GM11168 (cell line): ENCODE data around the gene HSF2BP.
"Not testable (repeated sequence)": the region's sequence is repeated elsewhere in the genome, so short reads cannot be mapped to it uniquely, and the experiment has no call there.

Experiments used
- in situ Hi-C: fragments of 300-500 bp; cut with MboI; formaldehyde crosslinking; loops from one replicate; pipeline ENCODE4 v1.12.0; 2022; ENCODE audit warnings: low sequenced_read_pairs; ENCODE audit not compliant: unreplicated experiment

Gene HSF2BP

DNA sequence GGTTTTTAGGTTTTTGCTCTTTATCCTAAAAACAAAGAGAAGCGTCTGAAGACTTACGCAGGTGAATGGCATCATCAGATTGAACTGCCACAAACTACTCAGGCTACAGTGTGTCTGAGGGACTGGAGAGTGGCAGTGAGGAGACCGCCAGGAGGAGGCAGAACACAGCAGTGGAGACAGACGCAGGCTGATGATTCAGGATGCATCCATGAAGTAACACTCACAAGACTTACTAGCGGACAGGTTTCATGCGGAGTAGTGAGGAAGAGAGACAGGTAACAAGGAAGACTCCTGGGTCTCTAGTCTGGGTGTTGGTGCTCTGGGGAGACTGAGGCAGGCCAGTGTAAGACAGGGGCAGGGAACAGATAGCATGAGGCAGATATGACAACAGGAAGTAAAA lies 5.7 kb downstream of the HSF2BP start:
- in situ Hi-C loops, result no loop called here

DNA sequence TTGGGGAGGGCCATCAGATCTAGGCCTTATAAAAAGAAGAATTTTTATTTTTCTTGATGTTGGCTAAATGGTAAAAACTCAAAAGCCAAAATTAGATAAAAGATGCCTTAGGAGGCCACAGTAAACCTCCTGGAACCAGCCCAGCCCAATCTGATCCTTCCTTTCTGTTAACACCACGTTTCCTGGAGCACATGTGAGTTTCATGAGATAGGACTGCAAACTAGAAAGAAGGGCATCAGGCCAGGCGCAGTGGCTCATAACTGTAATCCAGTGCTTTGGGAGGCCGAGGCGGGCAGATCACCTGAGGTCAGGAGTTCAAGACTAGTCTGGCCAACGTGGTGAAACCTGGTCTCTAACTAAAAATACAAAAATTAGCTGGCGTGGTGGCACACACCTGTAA lies 6.7 kb downstream of the HSF2BP start:
- in situ Hi-C loops, result no loop called here

DNA sequence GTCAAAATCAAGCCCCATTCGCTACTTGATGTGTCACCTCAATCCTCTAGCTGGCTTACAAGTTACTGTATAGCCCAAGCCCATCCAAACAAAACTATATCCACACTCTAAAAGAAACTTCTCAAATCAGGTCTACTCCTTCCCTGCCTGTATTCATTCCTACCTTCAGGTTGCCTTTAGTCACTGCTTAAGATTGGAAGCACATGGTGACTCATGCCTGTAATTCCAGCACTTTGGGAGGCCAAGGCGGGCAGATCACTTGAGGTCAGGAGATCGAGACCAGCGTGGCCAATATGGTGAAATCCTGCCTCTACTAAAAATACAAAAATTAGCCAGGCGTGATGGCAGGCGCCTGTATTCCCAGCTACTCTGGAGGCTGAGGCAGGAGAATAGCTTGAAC lies 7.4 kb downstream of the HSF2BP start:
- in situ Hi-C loops, result not testable (repeated sequence)

DNA sequence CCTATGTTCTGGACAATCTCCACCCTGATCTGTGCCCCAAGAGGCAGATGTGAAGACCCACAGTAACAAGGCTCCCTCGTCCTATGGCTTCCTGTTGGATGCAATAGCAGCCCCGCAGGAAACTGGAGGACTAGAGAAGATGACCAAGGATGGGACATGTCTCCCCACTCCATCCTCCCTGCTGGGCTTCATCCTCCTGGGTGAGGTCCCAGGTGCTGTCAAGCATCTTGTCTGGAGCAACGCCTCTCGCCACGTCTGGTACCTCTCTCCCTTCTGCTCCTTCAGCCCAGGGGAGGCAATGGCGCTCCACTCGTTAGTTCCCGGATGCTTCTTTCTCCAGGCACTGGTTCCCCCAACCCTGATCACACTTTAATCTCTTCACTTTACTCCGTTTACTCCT lies 11.1 kb downstream of the HSF2BP start:
- in situ Hi-C loops, result loop anchor here (25.0 kb wide), 1 partner anchor 336 kb away; no protein-coding TSS in a partner anchor

DNA sequence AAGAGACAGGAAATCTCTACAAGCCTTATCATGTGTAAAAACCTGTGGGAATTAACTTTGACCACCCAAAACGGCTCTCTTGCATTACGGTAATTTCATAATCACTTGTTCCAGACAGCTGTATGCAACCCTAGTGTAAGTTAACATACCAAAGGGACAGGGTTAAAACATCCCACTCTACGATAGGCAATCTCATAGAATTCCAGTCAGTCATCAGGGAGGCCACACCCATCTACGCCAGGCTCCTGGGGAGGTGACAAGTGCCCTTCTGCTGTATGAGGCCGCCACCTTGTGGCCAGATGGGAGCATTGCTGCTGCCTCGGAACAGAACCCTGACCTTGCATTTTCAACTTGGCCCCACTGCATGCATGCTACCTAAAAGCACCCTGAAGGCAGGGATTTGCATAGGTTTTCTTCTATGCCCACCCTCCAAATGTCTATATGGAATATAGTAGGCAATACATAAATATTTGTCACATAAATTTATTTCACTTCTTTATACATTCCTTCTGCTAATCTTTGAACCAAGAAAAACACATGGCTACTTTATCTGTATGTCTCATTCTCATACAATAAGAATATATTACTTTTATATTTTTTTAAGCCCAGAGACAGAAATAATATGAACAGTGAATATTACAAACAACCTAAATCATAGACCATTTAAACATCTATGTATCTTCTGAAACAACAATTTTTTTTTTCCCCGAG lies 12.6 kb downstream of the HSF2BP start:
- in situ Hi-C loops, result loop anchor here (25.0 kb wide), 1 partner anchor 334 kb away; no protein-coding TSS in a partner anchor

DNA sequence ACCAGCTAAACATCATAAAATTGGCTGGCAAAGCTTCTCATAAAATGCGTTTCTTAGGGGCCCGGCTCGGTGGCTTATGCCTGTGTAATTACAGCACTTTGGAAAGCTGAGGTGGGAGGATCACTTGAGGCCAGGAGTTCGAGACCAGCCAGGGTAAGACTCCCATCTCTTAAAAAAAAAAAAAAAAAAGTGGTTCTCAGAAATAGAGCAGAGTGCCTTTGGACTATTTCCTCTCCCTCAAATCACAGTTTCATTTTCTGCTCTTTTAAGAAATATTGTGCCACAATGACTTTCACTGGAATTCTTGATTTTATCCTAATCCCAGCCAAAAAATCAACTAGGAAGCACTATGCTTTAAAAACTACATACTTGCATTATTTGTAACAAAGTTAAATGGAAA lies 13.3 kb downstream of the HSF2BP start:
- in situ Hi-C loops, result loop anchor here (25.0 kb wide), 1 partner anchor 334 kb away; no protein-coding TSS in a partner anchor

DNA sequence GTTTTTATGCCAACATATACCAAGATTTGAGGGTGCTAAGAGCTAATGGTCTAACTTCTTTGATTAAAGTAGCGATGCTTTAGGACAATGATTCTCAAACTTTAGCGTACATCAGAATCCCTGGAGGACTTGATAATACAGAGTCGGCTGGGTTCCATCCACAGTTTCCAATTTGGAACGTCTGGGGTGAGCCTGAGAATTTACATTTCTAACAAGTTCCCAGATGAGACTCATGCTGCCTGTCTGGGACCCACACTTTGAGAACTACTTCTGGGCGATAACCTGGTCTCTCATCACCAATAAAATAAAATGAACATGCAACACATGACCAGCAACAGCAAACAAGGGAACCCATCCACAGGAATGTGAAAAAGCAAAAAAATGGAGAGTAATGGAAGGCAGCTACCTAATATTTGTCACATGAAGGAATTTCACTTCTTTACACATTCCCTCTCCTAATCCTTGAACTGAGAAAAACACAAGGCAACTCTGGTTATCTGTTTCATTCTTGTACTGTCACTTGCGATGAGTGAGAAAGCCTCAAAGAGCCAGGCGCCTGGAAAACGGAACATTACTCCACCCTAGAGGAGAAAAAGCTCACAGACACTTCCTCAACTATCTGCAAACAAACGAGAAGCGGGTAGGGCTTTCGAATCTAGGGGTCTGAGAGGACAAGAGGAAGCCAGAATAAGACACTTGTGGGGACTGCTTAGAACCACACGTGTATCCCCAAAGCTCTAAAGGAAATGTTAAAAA lies 14.0 kb downstream of the HSF2BP start:
- in situ Hi-C loops, result loop anchor here (25.0 kb wide), 1 partner anchor 333 kb away; no protein-coding TSS in a partner anchor

DNA sequence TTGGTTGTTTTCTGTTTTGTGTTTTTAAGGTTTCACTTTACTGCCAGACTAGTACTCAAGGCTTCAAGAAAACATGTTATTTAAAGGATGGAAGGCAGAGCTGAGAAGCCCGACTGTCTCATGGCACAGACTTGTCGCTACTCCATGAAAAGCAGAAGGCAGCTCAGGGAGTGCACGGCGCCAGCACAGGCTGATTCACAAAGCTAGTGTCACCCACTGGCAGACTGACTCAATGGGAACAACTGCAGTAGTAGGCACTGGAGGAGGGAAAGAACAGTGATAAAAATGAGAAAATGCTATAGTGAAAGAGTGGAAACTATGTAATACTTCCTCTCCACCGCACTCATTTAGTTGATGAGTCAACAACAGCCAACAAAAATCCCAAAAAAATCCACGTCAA lies 14.7 kb downstream of the HSF2BP start:
- in situ Hi-C loops, result loop anchor here (25.0 kb wide), 1 partner anchor 332 kb away; no protein-coding TSS in a partner anchor

DNA sequence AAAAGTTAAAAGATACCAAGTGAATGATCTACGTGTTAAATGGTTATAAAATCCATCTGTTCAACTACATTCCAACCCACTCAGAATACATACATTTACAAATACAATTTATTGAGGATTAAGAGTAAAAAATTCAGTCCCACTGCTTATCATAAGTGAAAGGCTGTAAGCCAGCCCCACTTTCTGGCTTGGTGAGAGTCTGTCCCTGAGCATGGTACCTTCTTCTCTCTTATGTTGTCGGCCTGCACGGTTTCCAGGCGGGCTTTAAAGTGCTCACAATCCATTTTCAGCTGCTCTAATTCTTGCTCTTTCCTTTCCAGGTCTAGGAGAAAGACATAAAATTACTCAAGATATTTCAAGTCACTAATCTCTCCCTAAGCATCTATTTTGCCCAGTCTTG lies 15.2 kb downstream of the HSF2BP start:
- in situ Hi-C loops, result loop anchor here (25.0 kb wide), 1 partner anchor 332 kb away; no protein-coding TSS in a partner anchor

DNA sequence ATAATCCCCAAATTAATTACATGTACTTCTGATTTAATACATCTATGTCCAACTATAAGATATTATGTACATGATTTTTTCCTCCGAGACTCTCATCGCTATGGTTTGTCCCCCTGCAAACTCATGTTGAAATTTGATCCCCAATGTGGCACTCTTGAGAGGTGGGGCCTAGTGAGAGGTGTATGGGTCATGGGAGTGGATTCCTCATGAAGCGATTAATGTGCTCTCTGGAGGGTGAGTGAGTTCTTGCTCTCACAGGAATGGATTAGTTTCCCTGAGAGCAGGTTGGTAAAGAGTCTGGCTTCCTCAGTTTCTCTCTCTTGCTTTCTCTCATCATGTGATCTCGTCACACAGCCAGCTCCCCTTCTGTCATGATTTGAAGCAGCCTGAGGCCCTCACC lies 16.1 kb downstream of the HSF2BP start:
- in situ Hi-C loops, result loop anchor here (25.0 kb wide), 1 partner anchor 331 kb away; no protein-coding TSS in a partner anchor

DNA sequence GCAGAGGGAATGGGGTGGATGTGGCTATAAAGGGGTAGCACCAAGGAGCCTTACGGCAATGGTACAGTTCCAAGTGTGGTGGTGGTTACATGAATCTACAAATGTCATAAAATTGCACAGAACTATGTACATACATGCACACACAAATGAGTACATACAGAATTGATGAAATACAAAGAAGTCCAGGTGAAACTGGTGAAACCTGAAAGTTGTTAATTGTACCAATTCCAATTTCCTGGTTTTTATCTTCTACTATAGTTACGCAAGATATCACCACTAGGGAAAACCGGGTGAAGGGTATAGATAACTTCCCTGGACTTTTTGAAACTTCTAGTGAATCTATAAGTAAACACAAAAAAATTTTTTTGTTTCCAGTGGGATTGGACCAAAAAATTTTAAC lies 18.9 kb downstream of the HSF2BP start:
- in situ Hi-C loops, result loop anchor here (25.0 kb wide), 1 partner anchor 328 kb away; no protein-coding TSS in a partner anchor

DNA sequence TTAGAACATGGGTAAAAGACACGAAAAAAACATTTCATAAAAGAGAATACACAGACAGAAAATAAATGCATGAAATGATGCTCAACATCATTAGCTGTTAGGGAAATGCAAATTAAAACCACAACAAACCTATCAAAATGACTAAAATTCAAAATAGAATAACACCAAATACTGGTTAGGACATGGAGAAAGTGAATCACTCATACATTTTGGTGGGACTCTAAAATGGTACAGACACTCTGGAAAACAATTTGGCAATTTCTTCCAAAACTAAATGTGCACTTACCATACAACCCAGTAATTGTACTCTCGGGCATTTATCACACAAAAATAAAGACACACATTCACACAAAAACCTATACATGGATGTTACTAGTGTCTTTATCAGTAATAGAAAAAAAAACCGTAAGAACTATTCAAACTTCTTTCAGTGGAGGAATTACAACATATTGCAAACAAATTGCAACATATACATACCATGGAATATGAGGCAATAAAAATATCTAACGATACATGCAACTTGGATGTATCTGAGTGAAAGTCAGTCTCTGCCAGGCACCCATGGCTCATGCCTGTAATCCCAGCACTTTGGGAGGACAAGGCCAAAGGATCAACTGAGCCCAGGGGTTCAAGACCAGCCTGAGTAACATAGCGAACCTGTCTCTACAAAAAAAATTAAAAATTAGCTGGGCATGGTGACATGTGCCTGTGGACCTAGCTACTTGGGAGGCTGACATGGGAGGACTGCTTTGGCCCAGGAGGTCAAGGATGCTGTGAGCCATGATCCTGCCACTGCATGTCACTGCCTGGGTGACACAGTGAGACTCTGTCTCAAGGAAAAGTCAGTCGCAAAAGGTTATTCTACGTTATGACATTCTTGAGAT lies 19.6 kb downstream of the HSF2BP start:
- in situ Hi-C loops, result loop anchor here (25.0 kb wide), 1 partner anchor 327 kb away; no protein-coding TSS in a partner anchor

DNA sequence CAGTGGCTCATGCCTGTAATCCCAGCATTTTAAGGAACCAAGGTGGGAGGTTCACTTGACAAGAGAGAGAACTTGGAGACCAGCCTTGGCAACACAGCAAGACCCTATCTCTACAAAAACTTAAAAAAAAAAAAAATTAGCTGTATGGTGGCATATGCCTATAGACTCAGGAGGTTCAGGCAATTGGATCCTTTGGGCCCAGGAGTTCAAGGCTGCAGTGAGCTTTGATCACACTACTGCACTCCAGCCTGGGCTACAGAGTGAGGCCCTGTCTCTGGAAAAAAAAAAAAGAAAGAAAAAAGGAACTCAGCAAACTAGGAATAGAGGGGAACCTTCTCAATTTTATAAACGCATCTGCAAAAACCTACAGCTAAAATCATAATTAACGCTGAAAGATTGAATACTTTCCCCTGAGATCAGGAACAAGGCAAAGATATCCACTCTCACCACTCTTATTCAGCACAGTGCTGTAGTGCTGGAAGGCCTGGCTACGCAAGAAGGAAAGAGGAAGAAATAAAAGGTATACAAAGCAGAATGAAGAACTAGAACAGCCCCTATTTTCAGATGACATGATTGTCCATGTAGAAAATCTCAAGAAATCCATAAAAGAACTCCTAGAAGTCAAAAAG lies 21.6 kb downstream of the HSF2BP start:
- in situ Hi-C loops, result loop anchor here (25.0 kb wide), 1 partner anchor 325 kb away; no protein-coding TSS in a partner anchor

DNA sequence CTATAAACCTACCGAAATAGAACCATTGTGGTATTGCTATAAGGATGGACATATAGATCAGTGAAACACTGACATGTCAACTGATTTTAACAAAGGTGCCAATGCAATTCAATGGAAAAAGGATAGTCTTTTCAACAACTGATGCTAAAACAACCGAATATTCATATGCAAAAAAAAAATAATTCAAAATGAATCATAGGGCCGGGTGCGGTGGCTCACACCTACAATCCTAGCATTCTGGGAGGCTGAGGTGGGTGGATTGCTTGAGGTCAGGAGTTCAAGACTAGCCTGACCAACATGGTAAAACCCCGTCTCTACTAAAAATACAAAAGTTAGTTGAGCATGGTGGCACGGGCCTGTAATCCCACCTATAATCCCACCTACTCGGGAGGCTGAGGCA lies 23.9 kb downstream of the HSF2BP start:
- in situ Hi-C loops, result loop anchor here (25.0 kb wide), 1 partner anchor 323 kb away; no protein-coding TSS in a partner anchor

DNA sequence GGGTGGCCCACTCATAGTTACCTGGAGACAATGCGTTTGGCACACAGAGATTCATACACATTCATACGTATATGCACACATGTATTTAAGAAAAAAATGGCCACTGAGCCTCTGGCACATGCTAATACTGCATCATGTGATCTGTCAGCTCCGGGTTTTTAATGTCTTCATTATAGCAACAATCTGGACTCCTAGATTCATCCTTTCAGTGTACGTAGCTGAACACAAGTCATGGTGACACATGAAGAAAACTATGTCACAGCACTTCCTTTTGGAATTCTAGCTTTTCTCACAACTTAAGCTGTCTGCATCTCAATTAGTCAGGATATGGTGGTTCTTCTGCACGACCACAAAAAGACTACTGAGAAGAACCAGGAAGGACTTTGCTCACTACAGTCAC lies 24.7 kb downstream of the HSF2BP start:
- in situ Hi-C loops, result loop anchor here (25.0 kb wide), 1 partner anchor 322 kb away; no protein-coding TSS in a partner anchor

DNA sequence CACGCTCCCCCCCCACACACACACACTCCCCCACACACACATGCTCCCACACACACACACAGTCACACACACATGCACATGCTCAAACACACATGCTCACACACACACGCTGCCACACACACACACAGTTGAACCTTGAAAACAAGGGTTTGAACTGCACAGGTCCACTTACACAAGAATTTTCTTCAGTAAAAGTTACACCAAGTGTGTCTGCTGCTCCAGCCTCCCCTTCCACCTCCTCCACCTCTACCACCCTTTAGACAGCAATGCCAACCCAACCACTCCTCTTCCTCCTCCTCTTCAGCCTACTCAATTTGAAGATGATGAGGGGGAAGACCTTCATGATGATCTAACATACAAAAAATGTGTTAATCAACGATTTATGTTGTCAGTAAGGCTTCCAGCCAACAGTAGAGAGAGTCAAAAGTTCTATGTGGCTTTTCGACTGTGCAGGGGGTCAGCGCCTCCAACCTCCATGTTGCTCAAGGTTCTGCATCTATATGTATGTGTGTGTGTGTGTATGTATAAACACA lies 26.8 kb downstream of the HSF2BP start:
- in situ Hi-C loops, result loop anchor here (25.0 kb wide), 1 partner anchor 320 kb away; no protein-coding TSS in a partner anchor

DNA sequence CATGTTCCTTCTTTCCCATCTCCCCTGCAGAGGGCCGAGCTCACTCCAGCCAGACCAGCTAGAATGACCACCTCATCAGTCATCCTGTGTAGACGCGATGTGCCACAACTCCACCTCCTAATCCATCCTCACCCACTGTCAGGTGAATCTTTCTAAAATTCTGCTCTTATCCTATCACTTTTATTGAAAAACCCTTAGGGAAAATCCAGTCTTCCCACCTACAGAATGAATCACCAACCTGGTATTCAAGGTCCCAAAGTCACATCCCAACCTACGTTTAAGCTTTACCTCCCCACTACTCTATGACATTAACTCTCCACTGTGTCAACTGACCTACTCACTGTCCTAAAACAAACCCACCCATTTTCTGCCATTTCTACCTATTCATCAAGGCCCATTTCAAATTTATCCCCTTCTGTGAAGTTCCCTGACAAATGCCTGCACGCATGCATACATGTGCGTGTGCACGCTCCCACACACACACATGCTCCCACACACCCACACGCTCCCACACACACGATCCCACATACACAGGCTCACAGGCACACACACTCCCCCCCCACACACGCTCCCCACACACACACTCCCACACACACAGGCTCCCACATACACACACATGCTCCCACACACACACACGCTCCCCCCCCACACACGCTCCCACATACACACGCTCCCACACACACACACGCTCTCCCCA lies 27.7 kb downstream of the HSF2BP start:
- in situ Hi-C loops, result loop anchor here (25.0 kb wide), 1 partner anchor 319 kb away; no protein-coding TSS in a partner anchor

DNA sequence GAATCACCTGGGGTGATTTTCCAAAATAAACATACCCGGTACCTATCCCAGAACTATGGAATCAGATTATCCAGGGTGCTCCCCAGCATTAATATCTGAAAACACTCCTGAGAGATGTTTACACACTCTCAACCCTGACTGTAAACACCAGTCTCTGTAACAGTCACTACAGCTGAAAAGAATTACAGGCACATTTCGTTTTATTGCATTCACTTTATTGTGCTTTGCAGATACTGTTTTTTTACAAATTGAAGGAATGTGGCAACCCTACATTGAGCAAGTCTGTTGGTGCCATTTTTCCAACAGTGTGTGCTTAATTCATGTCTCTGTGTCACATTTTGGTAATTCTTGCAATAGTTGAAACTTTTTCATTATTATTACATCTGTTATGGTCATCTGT lies 31.8 kb downstream of the HSF2BP start:
- in situ Hi-C loops, result loop anchor here (25.0 kb wide), 1 partner anchor 315 kb away; no protein-coding TSS in a partner anchor
